GM19468 (cell line): Measurements from ENCODE around the gene BCR.
"Not testable (repeated sequence)": the region's sequence is repeated elsewhere in the genome, so short reads cannot be mapped to it uniquely, and the experiment has no call there.

Experiments used
- ATAC-seq: cut with Tn5 transposase; IDR thresholded peaks from one replicate; pipeline ENCODE4 v1.9.1; 2021; ENCODE audit warnings: mild to moderate bottlenecking, moderate library complexity, moderate number of reproducible peaks; ENCODE audit not compliant: unreplicated experiment; ENCODE audit errors: extremely low read depth

BCR gene

DNA sequence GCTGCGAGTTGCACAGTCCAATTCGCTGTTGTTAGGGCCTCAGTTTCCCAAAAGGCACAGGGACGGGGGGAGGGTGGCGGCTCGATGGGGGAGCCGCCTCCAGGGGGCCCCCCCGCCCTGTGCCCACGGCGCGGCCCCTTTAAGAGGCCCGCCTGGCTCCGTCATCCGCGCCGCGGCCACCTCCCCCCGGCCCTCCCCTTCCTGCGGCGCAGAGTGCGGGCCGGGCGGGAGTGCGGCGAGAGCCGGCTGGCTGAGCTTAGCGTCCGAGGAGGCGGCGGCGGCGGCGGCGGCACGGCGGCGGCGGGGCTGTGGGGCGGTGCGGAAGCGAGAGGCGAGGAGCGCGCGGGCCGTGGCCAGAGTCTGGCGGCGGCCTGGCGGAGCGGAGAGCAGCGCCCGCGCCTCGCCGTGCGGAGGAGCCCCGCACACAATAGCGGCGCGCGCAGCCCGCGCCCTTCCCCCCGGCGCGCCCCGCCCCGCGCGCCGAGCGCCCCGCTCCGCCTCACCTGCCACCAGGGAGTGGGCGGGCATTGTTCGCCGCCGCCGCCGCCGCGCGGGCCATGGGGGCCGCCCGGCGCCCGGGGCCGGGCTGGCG lies at the start of gene BCR:
Gene BCR, plus strand, starts transcription at position 209 of the 592 bp plus-strand sequence. CDS start 452 bp downstream, outside the sequence.
- no peak for ATAC-seq

DNA sequence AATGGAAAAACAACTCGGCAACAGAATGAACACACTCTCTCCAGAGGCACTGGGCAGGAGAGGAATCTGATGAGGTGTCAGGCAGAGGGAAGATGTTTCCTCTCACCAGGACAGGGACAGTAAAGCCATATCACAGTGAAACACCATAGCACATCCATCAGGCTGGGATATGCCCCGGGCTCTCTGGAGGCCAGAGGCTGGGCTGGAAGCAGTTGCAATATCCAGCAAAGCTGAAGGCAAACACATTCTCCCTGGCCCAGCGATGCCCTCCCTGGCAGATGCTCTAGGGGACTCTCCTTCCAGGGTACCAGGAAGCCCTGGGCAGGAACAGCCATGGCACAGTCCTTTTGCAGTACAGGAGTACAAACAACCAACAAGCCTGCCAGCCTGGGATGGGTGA lies 49.6 kb upstream of the BCR start:
- no peak for ATAC-seq

DNA sequence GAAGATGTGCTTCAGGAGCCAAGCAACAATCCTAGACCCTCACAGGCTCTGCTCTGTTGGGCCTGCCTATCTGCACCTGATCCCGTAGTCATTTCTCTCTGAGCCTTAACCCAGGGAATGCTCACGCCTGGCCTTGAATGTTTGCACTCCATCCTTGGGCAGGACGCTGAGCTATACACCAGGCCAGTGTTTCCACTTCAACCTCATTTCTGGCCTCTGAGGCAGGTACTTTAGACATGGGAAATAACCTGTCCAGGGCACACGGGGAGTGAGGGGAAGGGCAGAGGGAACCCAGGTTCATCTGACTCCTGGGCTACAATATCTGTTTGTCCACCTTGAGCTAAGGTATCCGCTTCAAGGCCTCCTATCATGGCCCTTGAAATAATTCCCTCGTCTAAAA lies 48.4 kb upstream of the BCR start:
- no peak for ATAC-seq

DNA sequence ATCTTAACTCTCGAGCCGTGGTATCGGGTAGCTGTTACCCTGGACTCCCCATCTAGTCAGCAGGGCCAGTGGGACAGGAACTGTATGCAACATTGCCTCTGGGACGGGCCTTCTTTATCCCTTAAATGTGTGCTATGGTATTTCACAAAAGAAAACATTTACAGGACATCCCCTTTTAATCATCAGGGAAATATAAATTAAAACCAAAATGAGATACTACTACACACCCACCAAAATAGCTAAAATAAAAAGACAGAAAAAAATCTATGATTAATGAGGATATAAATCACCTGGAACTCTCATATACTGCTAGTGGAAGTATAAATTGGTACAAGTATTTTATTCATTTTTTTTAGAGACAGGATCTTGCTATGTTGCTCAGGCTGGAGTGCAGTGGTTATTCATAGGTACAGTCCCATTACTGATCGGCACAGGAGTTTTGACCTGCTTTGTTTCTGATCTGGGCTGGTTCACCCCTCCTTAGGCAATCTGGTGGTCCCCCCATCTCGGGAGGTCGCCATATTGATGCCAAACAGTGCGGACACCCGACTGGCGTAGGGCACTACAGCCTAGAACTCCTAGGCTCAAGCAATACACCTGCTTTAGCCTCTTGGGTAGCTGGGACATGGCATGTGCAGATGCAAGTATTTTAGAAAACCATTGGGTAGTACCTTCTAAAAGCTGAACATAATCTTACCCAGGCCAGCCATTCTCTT lies 47.8 kb upstream of the BCR start:
- ATAC-seq, result no peak

DNA sequence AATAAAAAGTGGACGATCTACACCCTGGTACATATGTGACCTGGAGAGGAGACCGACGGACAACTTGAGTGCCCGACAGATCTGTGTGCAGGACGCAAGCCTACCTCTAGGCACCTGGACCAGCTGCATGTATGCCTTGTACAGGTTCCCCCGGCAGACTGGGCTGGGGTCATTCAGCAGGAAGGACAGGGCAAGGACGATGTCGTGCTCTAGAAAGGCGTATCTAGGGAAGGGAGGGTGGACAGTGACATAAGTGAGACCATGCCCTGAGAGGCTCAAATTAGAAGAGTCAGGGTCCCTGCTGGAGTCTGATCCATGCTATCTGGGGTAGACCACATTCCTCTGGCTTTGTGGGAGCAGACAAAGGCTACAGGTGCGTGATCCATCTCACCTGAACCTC lies 46.4 kb upstream of the BCR start:
- ATAC-seq, result no peak

DNA sequence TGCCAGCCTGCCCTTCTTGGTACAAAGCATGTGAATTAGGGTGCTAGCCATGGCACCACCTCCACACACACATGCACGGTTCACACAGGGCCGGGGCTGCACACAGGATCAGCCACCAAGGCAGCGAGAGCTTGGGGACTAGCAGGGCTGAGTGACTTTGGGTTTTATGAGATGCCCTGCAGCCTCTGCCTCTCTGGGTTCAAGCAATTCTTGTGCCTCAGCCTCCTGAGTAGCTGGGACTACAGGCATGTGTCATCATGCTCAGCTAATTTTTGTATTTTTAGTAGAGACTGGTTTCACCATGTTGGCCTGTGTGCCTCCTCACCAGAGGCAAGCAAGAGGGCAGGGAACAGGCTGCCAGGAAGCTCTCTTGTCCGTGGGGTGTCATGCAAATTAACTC lies 43.3 kb upstream of the BCR start:
- not testable (repeated sequence) for ATAC-seq

DNA sequence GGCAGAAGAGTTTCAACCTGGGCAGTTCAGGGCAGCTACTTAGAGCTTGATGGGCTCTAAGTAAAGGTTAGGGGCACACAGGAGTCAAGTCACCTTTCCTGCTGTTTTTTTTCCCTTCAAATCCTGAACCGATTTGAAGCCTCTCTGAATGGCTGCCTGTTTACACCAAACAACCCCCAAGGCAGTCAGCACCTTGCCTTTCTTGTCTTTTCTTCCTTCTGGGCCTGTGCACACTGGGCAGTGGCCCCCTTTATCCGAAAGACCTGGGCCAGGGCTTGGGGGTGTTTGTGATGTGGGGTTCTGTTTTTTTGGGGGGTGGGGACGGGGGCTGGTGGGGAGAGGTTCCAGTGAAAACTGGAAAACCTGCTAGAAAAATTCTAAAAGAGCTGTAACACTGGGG lies 42.8 kb upstream of the BCR start:
- ATAC-seq, result no peak

DNA sequence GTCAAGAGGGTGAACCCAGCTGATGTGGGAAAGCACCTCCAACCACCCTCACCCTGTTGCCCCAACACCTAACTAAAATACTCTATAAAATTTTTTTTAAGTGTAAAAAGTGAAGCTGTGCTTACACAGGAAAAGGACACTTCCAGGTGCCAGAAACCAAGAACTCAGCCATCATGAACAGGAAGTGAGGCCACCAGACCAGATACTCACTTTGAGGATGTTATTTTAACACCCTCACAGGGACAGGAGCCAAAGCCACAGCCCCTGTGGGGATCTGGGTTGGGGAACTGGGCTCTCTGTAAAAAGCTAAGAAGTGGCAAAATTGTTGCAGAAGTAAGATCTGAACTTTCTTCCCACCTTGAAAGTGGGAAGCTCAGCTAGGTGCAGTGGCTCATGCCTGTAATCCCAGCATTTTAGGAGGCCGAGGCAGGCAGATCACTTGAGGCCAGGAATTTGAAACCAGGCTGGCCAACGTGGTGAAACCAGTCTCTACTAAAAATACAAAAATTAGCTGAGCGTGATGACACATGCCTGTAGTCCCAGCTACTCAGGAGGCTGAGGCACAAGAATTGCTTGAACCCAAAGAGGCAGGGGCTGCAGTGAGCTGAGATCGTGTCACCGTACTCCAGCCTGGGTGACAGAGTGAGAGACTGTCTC lies 42.3 kb upstream of the BCR start:
- no peak for ATAC-seq

DNA sequence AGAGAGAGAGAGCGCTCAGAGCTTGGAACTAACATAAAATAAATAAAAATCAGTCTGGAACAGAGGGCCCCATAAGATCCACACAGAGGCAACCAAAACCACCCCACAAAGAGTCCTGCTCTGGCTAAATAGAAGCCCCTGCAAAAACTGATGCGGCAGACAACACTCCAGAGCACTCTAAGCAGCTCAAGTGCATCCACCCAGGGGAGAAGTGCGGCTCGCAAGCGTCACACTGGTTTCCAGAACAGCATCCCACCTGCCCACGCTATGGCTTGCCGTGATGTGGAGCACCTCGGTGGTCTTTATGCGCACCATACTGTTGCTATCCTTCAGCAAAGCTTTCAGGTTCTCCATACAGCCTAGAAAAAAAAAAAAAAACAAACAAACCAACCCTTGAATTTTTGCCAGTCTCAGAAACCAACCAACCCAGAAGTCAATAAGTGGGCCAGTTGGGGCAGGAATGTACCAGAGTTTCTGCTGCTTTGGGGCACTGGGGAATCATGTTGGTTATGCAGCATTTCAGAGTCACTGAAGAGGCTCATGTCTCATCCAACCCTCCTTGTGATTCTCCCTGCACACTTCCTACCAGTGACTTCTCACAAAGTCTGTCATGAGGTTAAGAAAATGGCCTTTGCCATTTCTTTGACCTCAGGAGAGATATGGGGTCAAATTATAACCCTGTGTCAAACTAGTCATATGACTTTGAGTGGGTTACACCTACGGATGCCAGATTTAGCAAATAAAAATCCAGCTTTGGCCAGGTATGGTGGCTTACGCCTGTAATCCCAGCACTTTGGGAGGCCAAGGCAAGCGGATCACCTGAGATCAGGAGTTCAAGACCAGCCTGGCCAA lies 41.5 kb upstream of the BCR start:
- ATAC-seq, result no peak

DNA sequence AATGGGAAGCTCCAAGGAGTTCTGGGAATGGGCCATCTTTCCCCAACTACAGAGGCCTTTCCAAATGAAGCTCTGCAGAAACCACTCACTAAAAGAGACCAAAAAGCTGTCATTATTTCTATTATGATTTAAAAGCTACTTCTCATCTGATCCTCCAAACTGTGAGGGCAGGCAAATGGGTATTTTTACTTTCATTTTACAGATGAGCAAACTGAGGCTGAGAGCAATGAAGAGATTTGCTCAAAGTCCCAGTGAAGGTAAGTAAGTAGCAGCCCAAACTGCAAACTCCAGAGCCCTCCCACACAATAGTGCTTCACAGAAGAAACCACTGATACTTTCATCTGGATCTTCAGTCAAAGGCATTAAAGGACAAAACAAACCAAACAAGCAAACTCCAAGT lies 39.9 kb upstream of the BCR start:
- no peak for ATAC-seq

DNA sequence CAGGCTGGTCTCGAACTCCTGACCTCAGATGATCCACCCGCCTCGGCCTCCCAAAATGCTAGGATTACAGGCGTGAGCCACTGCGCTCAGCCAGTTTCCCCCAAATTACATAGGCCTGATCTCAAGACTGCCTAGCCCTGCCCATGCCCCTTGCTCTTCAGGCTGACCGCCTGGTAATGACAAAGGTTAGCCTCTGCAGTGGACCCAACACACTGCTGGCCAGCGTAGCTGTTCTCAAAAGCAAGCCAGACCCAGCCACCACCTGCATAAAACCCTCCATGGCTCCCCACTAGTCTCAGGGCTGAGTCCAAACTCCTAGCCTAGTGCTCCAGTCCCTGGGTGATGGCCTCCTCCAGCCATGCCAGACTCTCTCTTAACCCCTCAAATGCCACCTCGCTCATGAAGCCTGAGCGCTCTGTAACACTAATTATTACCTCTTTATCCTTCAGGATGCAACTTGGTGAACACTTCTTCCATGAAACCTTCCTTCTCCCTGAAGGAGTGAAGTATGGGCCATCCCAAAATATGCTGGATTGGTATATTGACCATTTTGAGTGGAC lies 37.7 kb upstream of the BCR start:
- ATAC-seq, result no peak

DNA sequence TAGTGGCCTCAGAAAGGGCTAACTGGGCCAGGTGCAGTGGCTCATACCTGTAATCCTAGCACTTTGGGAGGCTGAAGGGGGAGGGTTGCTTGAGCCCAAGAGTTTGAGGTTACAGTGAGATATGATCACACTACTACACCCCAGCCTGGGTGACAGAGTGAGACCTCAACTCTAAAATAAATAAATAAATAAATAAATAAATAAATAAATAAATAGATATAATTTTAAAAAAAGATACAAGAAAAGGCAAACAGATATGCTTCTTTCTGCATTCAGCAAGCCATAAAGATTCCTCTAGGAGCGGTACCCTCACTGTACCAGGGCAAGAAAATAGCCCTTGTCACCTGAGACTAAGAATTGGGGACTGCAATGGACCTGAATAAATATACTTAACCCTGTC lies 37.2 kb upstream of the BCR start:
- no peak for ATAC-seq

DNA sequence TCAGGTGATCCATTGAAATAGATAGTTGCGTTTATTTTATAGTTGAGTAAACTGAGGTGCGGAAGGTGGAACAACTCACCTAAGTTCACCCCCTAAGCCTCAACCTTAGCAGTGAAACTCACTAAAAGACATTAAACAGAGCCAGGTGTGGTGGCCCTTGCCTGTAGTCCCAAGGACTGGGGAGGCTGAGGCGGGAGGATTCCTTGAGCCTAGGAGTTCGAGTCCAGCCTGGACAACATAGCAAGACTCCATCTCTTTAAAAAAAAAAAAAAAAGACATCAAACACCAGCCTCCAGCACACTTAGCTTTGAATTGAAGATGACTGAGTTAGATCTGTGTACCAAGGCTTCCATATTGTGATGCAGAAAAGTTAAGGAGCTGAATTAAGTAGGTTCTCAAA lies 35.9 kb upstream of the BCR start:
- ATAC-seq, result no peak

DNA sequence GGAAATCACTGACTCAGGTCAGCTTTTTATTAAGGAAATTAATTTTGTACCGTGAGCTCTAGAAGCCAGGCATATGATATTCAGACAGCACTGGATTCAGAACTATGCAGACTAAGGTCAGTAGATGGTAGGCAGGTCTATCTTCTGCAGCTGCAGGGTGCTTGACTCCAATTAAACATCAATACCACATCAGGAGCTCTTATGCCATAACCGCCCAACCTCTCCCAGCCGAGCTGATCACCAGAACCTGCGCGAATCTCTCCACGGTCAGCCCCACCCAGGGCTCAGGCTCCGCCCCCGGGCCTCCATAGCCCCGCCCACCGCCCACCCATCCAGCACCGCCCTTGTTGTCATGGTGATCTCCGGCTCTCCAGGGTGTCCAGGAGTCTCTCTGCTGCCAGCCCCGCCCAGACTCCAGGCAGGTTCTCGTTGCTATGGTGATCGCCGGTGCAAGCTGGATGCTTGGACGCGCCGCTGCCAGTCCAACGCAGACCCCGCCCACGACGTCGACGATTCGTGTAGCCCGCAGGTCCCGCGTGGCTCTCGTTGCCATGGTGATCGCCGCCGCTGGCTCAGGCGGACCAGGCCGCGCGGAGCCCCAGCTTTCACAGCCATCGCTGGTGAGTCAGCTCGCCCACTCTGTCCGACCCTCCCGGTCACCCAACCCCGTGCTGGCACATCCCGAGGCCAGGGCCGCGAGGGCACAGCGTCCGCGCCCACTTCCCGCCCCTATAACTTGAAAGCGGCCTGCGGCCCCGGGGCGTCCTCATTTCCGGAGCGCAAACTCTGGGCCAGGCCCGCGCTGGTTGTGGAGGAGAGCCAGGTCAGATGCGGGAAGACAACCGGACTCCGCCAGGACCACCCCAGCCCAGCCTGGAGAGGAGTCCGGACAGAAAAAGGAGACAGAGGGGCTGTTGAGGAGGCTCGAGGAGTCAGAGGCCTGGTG lies 35.1 kb upstream of the BCR start, which contains the start of gene RAB36:
Gene RAB36, plus strand, starts transcription at position 546 of the 946 bp plus-strand sequence. CDS start 1,140 bp downstream, outside the sequence.
- no peak for ATAC-seq

DNA sequence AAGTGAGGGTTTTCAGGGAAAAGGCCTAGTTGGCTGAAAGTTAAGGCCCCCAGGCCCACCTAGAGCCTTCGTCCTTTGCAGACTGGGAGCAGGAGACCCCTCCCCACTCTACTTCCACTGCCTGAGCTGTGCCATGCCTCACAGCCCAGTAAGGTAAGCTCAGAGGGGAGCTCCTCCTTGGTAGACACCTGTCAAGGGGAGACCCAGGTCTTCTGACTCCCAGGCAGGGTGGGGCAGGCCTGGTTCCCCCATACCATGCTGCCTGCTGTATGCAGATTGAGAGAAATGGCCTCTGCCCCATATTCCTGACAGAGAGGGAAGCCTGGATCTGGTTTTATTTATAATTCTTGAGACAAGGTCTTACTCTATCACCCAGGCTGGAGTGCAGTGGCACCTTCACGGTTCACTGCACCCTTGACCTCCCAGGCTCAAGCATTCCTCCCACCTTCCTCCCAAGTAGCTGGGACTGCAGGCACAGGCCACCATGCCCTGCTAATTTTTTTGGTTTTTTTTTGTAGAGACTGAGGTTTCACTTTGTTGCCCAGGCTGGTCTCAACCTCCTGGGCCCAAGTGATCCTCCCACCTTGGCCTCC lies 34.3 kb upstream of the BCR start:
- ATAC-seq, result no peak

DNA sequence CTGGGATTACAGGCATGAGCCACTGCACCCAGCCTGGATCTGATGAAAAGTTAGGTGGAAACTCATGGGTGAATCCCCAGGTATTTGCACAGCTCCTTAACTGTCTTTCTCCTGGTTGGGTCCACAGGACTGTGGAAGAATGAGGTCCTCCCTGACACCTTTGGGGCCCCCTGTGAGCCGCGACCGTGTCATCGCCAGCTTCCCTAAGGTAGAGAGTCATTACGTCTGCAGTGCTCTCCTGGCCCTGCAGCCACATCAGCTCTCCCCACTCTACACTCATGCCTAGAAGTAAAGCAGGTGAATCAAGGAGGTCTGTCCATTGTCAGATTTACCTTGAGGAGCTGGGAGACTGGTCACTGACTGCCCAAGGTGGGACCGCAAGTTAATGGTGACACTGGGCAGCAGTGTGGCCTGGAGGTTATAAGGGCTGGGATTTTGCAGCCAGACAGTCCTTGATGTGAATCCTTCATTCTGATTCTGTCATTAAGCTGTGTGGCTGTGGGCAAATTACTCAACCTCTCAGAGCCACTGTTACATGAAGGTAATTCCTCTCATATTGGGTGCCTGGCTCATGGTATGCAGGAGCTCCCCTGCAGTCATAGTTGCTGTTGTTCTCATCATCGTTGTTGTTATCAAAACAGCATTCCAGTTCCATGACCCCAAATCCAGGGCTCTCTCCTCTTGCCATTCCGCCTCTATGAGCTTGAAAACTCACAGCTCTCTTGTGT lies 33.7 kb upstream of the BCR start:
- ATAC-seq, result no peak

DNA sequence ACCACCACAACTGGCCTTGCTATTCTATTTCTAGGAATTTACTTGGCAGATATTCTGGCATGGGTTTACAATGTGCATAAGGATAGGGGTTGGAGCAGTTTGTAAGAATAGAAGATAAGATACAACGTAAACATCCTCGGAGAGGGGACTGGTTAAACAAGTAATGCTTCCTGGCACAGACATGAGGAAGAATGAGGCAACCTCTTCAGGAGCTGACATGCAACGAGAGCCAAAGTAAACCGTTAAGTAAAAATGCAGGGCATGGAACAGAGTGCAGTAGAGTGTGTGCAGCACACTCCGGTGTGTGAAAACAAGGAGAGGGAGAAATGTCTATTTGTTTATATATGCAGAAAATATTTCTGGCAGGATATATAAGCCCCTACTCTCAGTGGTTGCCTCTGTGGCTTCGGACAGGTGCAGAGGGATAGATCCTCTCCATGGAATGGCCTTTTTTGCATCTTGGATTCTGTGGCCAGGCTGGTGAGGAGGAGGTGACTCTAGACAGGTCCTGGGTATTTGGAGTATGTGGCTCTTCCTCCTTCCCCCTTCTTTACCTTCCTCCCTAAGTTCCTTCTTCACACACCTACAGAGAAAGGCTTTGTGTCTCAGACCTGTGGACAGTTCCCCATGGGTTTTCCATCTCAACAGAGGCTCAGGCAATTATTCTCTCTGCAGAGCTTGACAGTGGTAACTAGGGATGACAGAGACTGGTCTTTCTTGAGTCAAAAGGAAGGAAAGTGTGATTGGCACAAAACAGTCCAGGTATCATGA lies 32.5 kb upstream of the BCR start:
- no peak for ATAC-seq
